Subcutaneous abdominal adipose tissue (tissue), 5 donors: ENCODE data around the gene TMCO5A.
"Not testable (repeated sequence)": the region's sequence is repeated elsewhere in the genome, so short reads cannot be mapped to it uniquely, and the experiment has no call there.

ENCODE experiments used
- H3K27ac ChIP-seq: one replicate; pipeline ENCODE4 v1.7.0; 2013; ENCODE audit warnings: low read depth, mild to moderate bottlenecking, inconsistent platforms, low read length, moderate library complexity
- H3K27me3 ChIP-seq, 5 donors: one replicate each; pipeline ENCODE4 v1.7.0; 2013; ENCODE audit warnings: low read length in 5 of 5, inconsistent platforms in 1 of 5; ENCODE audit not compliant: control insufficient read depth in 5 of 5, insufficient read depth in 4 of 5
- H3K36me3 ChIP-seq, 5 donors: one replicate each; pipeline ENCODE4 v1.7.0; 2013; ENCODE audit warnings: low read length in 5 of 5; ENCODE audit not compliant: control insufficient read depth in 5 of 5, insufficient read depth in 5 of 5
- H3K4me1 ChIP-seq, 5 donors: one replicate each; pipeline ENCODE4 v1.7.0; 2013; ENCODE audit warnings: low read length in 5 of 5, mild to moderate bottlenecking in 3 of 5, moderate library complexity in 1 of 5; ENCODE audit not compliant: control insufficient read depth in 5 of 5, insufficient read depth in 5 of 5
- H3K4me3 ChIP-seq, 5 donors: one replicate each; pipeline ENCODE4 v1.7.0; 2013; ENCODE audit warnings: low read length in 5 of 5, low read depth in 1 of 5
- H3K9ac ChIP-seq, 5 donors: one replicate each; pipeline ENCODE4 v1.7.0; 2013; ENCODE audit warnings: low read length in 5 of 5, mild to moderate bottlenecking in 4 of 5, moderate library complexity in 3 of 5
- H3K9me3 ChIP-seq, 5 donors: one replicate each; pipeline ENCODE4 v1.7.0; 2013; ENCODE audit warnings: low read length in 5 of 5; ENCODE audit not compliant: control insufficient read depth in 5 of 5
- donor health status: healthy.
- donor health status: healthy.
- donor health status: healthy.
- donor health status: healthy.
- donor health status: healthy.

TMCO5A gene

GRCh38 chr15:37960742-37961141 is 26.3 kb downstream of the TMCO5A start:
- not testable (repeated sequence) for H3K36me3 ChIP-seq, H3K27ac ChIP-seq, H3K9me3 ChIP-seq, H3K4me1 ChIP-seq, H3K4me3 ChIP-seq, H3K9ac ChIP-seq, H3K27me3 ChIP-seq

GRCh38 chr15:37967788-37968187 is 33.3 kb downstream of the TMCO5A start:
- Histone ChIP-seq H3K9me3 (no peaks in the 10 kb centered on the region), H3K4me1 (no peaks in the 10 kb centered on the region), H3K9ac (no peak overlapping the region), H3K27me3 (no peaks in the 10 kb centered on the region), H3K36me3 (no peaks in the 10 kb centered on the region), H3K27ac (no peak overlapping the region), H3K4me3 (no peak overlapping the region)

- no peak overlapping the region for H3K4me3 ChIP-seq
- H3K36me3 ChIP-seq = no peaks in the 10 kb centered on the region
- H3K9me3 ChIP-seq = no peaks in the 10 kb centered on the region
- no peak overlapping the region for H3K9ac ChIP-seq
- no peak overlapping the region for H3K27ac ChIP-seq
- no peaks in the 10 kb centered on the region for H3K4me1 ChIP-seq
- H3K27me3 ChIP-seq = peaks cover 0 to 3% (median 0%) of the 10 kb centered on the region in 5 donors
Measured at GRCh38 chr15:37973856-37974255, 39.4 kb downstream of the TMCO5A start.

GRCh38 chr15:37978231-37978630 is 43.8 kb downstream of the TMCO5A start:
- no peaks in the 10 kb centered on the region for H3K9me3 ChIP-seq
- peaks cover 0 to 3% (median 0%) of the 10 kb centered on the region in 5 donors for H3K27me3 ChIP-seq
- no peak overlapping the region for H3K27ac ChIP-seq
- H3K9ac ChIP-seq = no peak overlapping the region
- no peak overlapping the region for H3K4me3 ChIP-seq
- H3K4me1 ChIP-seq = peaks cover 0 to 4% (median 0%) of the 10 kb centered on the region in 5 donors
- H3K36me3 ChIP-seq = no peaks in the 10 kb centered on the region

GRCh38 chr15:37979671-37980409 is 45.4 kb downstream of the TMCO5A start:
- no peaks in the 10 kb centered on the region for H3K36me3 ChIP-seq
- H3K9ac ChIP-seq = no peak overlapping the region
- no peaks in the 10 kb centered on the region for H3K9me3 ChIP-seq
- no peak overlapping the region for H3K4me3 ChIP-seq
- peaks cover 0 to 4% (median 0%) of the 10 kb centered on the region in 5 donors for H3K4me1 ChIP-seq
- no peak overlapping the region for H3K27ac ChIP-seq
- H3K27me3 ChIP-seq = peaks cover 0 to 3% (median 0%) of the 10 kb centered on the region in 5 donors

- H3K9me3 ChIP-seq = no peaks in the 10 kb centered on the region
- H3K27ac ChIP-seq = no peak overlapping the region
- no peak overlapping the region for H3K9ac ChIP-seq
- peaks cover 0 to 4% (median 0%) of the 10 kb centered on the region in 5 donors for H3K4me1 ChIP-seq
- H3K27me3 ChIP-seq = peaks cover 0 to 3% (median 0%) of the 10 kb centered on the region in 5 donors
- H3K4me3 ChIP-seq = no peak overlapping the region
- no peaks in the 10 kb centered on the region for H3K36me3 ChIP-seq
Measured at GRCh38 chr15:37981201-37981600, 46.8 kb downstream of the TMCO5A start.

- Histone ChIP-seq H3K9me3 (no peaks in the 10 kb centered on the region), H3K27ac (no peak overlapping the region), H3K9ac (no peak overlapping the region), H3K4me3 (no peak overlapping the region), H3K27me3 (peaks cover 0 to 3% (median 0%) of the 10 kb centered on the region in 5 donors), H3K36me3 (no peaks in the 10 kb centered on the region), H3K4me1 (peaks cover 0 to 4% (median 0%) of the 10 kb centered on the region in 5 donors)
Measured at GRCh38 chr15:37981775-37982174, 47.3 kb downstream of the TMCO5A start.

GRCh38 chr15:37984368-37984767 is 49.9 kb downstream of the TMCO5A start:
- no peaks in the 10 kb centered on the region for H3K36me3 ChIP-seq
- no peak overlapping the region for H3K27ac ChIP-seq
- no peak overlapping the region for H3K4me3 ChIP-seq
- peaks cover 0 to 4% (median 0%) of the 10 kb centered on the region in 5 donors for H3K4me1 ChIP-seq
- H3K9ac ChIP-seq = no peak overlapping the region
- no peaks in the 10 kb centered on the region for H3K27me3 ChIP-seq
- peaks cover 0 to 7% (median 4%) of the 10 kb centered on the region in 5 donors for H3K9me3 ChIP-seq

- H3K4me3 ChIP-seq = no peak overlapping the region
- no peaks in the 10 kb centered on the region for H3K36me3 ChIP-seq
- H3K9ac ChIP-seq = no peak overlapping the region
- H3K9me3 ChIP-seq = peaks cover 0 to 2% (median 0%) of the 10 kb centered on the region in 5 donors
- H3K27me3 ChIP-seq = no peaks in the 10 kb centered on the region
- no peak overlapping the region for H3K27ac ChIP-seq
- H3K4me1 ChIP-seq = peaks cover 0 to 5% (median 0%) of the 10 kb centered on the region in 5 donors
Measured at GRCh38 chr15:37995461-37996347, 61.3 kb downstream of the TMCO5A start.
